Neural cell (in vitro differentiated cells): ENCODE results near the gene ETV6. TPM values are rescaled to one million over a fixed set of nuclear protein-coding genes. Genes with fewer than 3 reads are reported as not detected.
"Not testable (repeated sequence)": the region's sequence is repeated elsewhere in the genome, so short reads cannot be mapped to it uniquely, and the experiment has no call there.

Experiments used
- H2AFZ ChIP-seq: fragments of 200-600, 300-800 bp; sonication (generic), shearing (Covaris generic); 2 replicates; pipeline ENCODE4 v1.6.0; 2014; ENCODE audit warnings: low read depth, mild to moderate bottlenecking, antibody characterized with exemption, low read length, moderate library complexity
- H3F3A ChIP-seq: fragments of 200-600 bp; shearing (Covaris generic); 2 replicates; pipeline ENCODE4 v1.6.1; 2016; ENCODE audit warnings: mild to moderate bottlenecking, moderate library complexity, mixed read lengths, antibody characterized with exemption, low read length; ENCODE audit not compliant: insufficient read depth, poor library complexity, severe bottlenecking
- H3K27ac ChIP-seq: fragments of 200-600, 300-800 bp; sonication (generic), shearing (Covaris generic); 2 replicates; pipeline ENCODE4 v1.5.1; 2014; ENCODE audit warnings: mild to moderate bottlenecking, low read length, moderate library complexity
- H3K27me3 ChIP-seq: fragments of 300-800, 200-600 bp; sonication (generic), shearing (Covaris generic); 2 replicates; pipeline ENCODE4 v1.6.0; 2014; ENCODE audit warnings: mild to moderate bottlenecking, low read depth, low read length, moderate library complexity; ENCODE audit not compliant: insufficient read depth
- H3K36me3 ChIP-seq: fragments of 300-800, 200-600 bp; sonication (generic), shearing (Covaris generic); 2 replicates; pipeline ENCODE4 v1.5.1; 2014; ENCODE audit warnings: mild to moderate bottlenecking, antibody characterized with exemption, low read length, moderate library complexity; ENCODE audit not compliant: insufficient read depth
- H3K4me2 ChIP-seq: fragments of 300-800, 200-600 bp; sonication (generic), shearing (Covaris generic); 2 replicates; pipeline ENCODE4 v1.6.0; 2014; ENCODE audit warnings: mild to moderate bottlenecking, low read length
- H3K4me3 ChIP-seq: fragments of 300-800, 200-600 bp; sonication (generic), shearing (Covaris generic); 2 replicates; pipeline ENCODE4 v1.5.1; 2014; ENCODE audit warnings: mild to moderate bottlenecking, low read length, moderate library complexity
- H3K79me2 ChIP-seq: fragments of 200-600 bp; shearing (Covaris generic); replicated peaks from 2 replicates; pipeline ENCODE4 v1.6.0; 2014; ENCODE audit warnings: mild to moderate bottlenecking, low read length, moderate library complexity; ENCODE audit not compliant: insufficient read depth
- H3K9ac ChIP-seq: fragments of 300-800, 200-600 bp; sonication (generic), shearing (Covaris generic); 2 replicates; pipeline ENCODE4 v1.6.1; 2016; ENCODE audit warnings: mild to moderate bottlenecking, low read length, mixed read lengths
- H3K9me2 ChIP-seq: fragments of 200-600 bp; shearing (Covaris generic); 2 replicates; pipeline ENCODE4 v1.6.1; 2016; ENCODE audit warnings: mild to moderate bottlenecking, low read length, mixed read lengths; ENCODE audit not compliant: insufficient read depth
- H3K9me3 ChIP-seq: fragments of 200-600, 300-800 bp; sonication (generic), shearing (Covaris generic); 2 replicates; pipeline ENCODE4 v1.6.1; 2016; ENCODE audit warnings: mild to moderate bottlenecking, mixed run types, low read length, moderate library complexity, mixed read lengths
- H4K20me1 ChIP-seq: fragments of 200-600 bp; shearing (Covaris generic); 2 replicates; pipeline ENCODE4 v1.6.1; 2016; ENCODE audit warnings: mild to moderate bottlenecking, mixed run types; ENCODE audit not compliant: insufficient read depth
- EP300 ChIP-seq: fragments of 450-650 bp; conservative IDR thresholded peaks from 2 replicates; pipeline ENCODE4 v1.6.1; 2014; ENCODE audit warnings: antibody characterized with exemption, mild to moderate bottlenecking, moderate library complexity; ENCODE audit not compliant: poor library complexity, severe bottlenecking
- EZH2 ChIP-seq: fragments of 200-600, 300-800 bp; shearing (Covaris generic), sonication (generic); IDR thresholded peaks from 2 replicates; pipeline ENCODE4 v1.6.1; 2014; ENCODE audit warnings: antibody characterized with exemption, low read length, borderline replicate concordance, mild to moderate bottlenecking; ENCODE audit not compliant: insufficient read depth, poor library complexity, severe bottlenecking
- MXI1 ChIP-seq: fragments of 450-650 bp; conservative IDR thresholded peaks from 2 replicates; pipeline ENCODE4 v1.6.1; 2014; ENCODE audit warnings: antibody characterized with exemption, mild to moderate bottlenecking; ENCODE audit not compliant: poor library complexity, severe bottlenecking
- POLR2AphosphoS5 ChIP-seq: IDR thresholded peaks from 2 replicates; pipeline ENCODE4 v1.6.1; 2012
- RAD21 ChIP-seq: fragments of 450-650 bp; conservative IDR thresholded peaks from 2 replicates; pipeline ENCODE4 v1.6.1; 2014; ENCODE audit warnings: antibody characterized with exemption, mild to moderate bottlenecking, moderate library complexity
- SMC3 ChIP-seq: fragments of 450-650 bp; conservative IDR thresholded peaks from 2 replicates; pipeline ENCODE4 v1.6.1; 2014; ENCODE audit warnings: antibody characterized with exemption, mild to moderate bottlenecking, moderate library complexity; ENCODE audit not compliant: poor library complexity
- TAF1 ChIP-seq: IDR thresholded peaks from 2 replicates; pipeline ENCODE4 v1.6.1; 2012; ENCODE audit warnings: low read depth
- polyA plus RNA-seq: library from polyadenylated mRNA; depleted of rRNA; stranded (reverse); fragments of >200 nt; gene quantifications from 2 replicates; pipeline ENCODE4 v1.2.3, GENCODE V29; 2014
- TF ChIP-seq, protein P1 (sequence below): fragments of 450-650 bp; IDR thresholded peaks from 2 replicates; pipeline ENCODE4 v1.5.1; 2014; ENCODE audit warnings: antibody characterized with exemption, mild to moderate bottlenecking, moderate library complexity; ENCODE audit not compliant: poor library complexity, severe bottlenecking
- TF ChIP-seq, protein P2 (sequence below): IDR thresholded peaks from 2 replicates; pipeline ENCODE4 v1.6.1; 2012; ENCODE audit warnings: borderline replicate concordance

Gene ETV6
- polyA plus RNA-seq, 1 donor from 2014 or later, result 1.6 TPM

GRCh38 chr12:11623382-11623781, 26.1 kb upstream of the ETV6 start:
- no peaks in the 10 kb centered on the region for H3K9me3 ChIP-seq
- H3K79me2 ChIP-seq, result no peaks in the 10 kb centered on the region
- no peak overlapping the region for H3K27ac ChIP-seq
- H3F3A ChIP-seq, result no peaks in the 10 kb centered on the region
- no peaks in the 10 kb centered on the region for H4K20me1 ChIP-seq
- no peak for TF ChIP-seq MXI1
- TF ChIP-seq EZH2, result no peak
- TF ChIP-seq SMC3, result no peak
- TF ChIP-seq POLR2AphosphoS5, result no peak
- TF ChIP-seq, protein P1, sequence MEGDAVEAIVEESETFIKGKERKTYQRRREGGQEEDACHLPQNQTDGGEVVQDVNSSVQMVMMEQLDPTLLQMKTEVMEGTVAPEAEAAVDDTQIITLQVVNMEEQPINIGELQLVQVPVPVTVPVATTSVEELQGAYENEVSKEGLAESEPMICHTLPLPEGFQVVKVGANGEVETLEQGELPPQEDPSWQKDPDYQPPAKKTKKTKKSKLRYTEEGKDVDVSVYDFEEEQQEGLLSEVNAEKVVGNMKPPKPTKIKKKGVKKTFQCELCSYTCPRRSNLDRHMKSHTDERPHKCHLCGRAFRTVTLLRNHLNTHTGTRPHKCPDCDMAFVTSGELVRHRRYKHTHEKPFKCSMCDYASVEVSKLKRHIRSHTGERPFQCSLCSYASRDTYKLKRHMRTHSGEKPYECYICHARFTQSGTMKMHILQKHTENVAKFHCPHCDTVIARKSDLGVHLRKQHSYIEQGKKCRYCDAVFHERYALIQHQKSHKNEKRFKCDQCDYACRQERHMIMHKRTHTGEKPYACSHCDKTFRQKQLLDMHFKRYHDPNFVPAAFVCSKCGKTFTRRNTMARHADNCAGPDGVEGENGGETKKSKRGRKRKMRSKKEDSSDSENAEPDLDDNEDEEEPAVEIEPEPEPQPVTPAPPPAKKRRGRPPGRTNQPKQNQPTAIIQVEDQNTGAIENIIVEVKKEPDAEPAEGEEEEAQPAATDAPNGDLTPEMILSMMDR, result no peak
- TF ChIP-seq, protein P2, sequence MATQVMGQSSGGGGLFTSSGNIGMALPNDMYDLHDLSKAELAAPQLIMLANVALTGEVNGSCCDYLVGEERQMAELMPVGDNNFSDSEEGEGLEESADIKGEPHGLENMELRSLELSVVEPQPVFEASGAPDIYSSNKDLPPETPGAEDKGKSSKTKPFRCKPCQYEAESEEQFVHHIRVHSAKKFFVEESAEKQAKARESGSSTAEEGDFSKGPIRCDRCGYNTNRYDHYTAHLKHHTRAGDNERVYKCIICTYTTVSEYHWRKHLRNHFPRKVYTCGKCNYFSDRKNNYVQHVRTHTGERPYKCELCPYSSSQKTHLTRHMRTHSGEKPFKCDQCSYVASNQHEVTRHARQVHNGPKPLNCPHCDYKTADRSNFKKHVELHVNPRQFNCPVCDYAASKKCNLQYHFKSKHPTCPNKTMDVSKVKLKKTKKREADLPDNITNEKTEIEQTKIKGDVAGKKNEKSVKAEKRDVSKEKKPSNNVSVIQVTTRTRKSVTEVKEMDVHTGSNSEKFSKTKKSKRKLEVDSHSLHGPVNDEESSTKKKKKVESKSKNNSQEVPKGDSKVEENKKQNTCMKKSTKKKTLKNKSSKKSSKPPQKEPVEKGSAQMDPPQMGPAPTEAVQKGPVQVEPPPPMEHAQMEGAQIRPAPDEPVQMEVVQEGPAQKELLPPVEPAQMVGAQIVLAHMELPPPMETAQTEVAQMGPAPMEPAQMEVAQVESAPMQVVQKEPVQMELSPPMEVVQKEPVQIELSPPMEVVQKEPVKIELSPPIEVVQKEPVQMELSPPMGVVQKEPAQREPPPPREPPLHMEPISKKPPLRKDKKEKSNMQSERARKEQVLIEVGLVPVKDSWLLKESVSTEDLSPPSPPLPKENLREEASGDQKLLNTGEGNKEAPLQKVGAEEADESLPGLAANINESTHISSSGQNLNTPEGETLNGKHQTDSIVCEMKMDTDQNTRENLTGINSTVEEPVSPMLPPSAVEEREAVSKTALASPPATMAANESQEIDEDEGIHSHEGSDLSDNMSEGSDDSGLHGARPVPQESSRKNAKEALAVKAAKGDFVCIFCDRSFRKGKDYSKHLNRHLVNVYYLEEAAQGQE, result no peak
- no peak for TF ChIP-seq TAF1
- TF ChIP-seq RAD21, result no peak
- no peak for TF ChIP-seq EP300
- H3K4me2 ChIP-seq, result no peak overlapping the region
- no peak overlapping the region for H3K4me3 ChIP-seq
- H2AFZ ChIP-seq, result no peak overlapping the region
- no peaks in the 10 kb centered on the region for H3K27me3 ChIP-seq
- no peaks in the 10 kb centered on the region for H3K36me3 ChIP-seq
- no peak overlapping the region for H3K9ac ChIP-seq
- no peaks in the 10 kb centered on the region for H3K9me2 ChIP-seq

GRCh38 chr12:11624116-11624515, 25.4 kb upstream of the ETV6 start:
- H3K9me2 ChIP-seq, result no peaks in the 10 kb centered on the region
- TF ChIP-seq EP300 (no peak), TAF1 (no peak), EZH2 (no peak), POLR2AphosphoS5 (no peak), MXI1 (no peak), SMC3 (no peak), RAD21 (no peak)
- TF ChIP-seq, protein P2, result no peak
- TF ChIP-seq, protein P1, result no peak
- no peak overlapping the region for H3K4me2 ChIP-seq
- H3K27ac ChIP-seq, result no peak overlapping the region
- no peaks in the 10 kb centered on the region for H3K9me3 ChIP-seq
- no peak overlapping the region for H2AFZ ChIP-seq
- no peak overlapping the region for H3K9ac ChIP-seq
- H3K4me3 ChIP-seq, result no peak overlapping the region
- H4K20me1 ChIP-seq, result no peaks in the 10 kb centered on the region
- no peaks in the 10 kb centered on the region for H3F3A ChIP-seq
- H3K27me3 ChIP-seq, result no peaks in the 10 kb centered on the region
- no peaks in the 10 kb centered on the region for H3K36me3 ChIP-seq
- no peaks in the 10 kb centered on the region for H3K79me2 ChIP-seq

- H3K9me2 ChIP-seq, H2AFZ ChIP-seq, H3K27me3 ChIP-seq, H4K20me1 ChIP-seq, H3K4me2 ChIP-seq, H3K4me3 ChIP-seq, H3K9me3 ChIP-seq, H3K9ac ChIP-seq, H3K79me2 ChIP-seq, H3K27ac ChIP-seq, H3F3A ChIP-seq, H3K36me3 ChIP-seq: not testable (repeated sequence)
Measured at GRCh38 chr12:11627709-11628108, 21.8 kb upstream of the ETV6 start.
